Liver (tissue), 9 donors: ENCODE results near the gene ITPA. TPM values are rescaled to one million over a fixed set of nuclear protein-coding genes. Genes with fewer than 3 reads are reported as not detected.

ENCODE experiments used
- DNase-seq: peaks from one replicate; pipeline ENCODE4 v3.0.0-alpha.2; 2017; ENCODE audit warnings: low spot score
- H3K27ac ChIP-seq, 2 donors: one replicate each; pipeline ENCODE4 v1.7.0; 2013; ENCODE audit warnings: inconsistent platforms in 2 of 2, low read length in 2 of 2, control low read depth in 1 of 2, low read depth in 1 of 2, mild to moderate bottlenecking in 1 of 2
- H3K27me3 ChIP-seq, 4 donors: one replicate each; pipeline versions ENCODE4 v1.6.1 to v1.7.0; 2013; ENCODE audit warnings: low read length in 3 of 4, inconsistent platforms in 1 of 4, mild to moderate bottlenecking in 1 of 4, moderate library complexity in 1 of 4; ENCODE audit not compliant: control insufficient read depth in 4 of 4, insufficient read depth in 4 of 4
- H3K36me3 ChIP-seq, 4 donors: one replicate each; pipeline versions ENCODE4 v1.6.1 to v1.7.0; 2013; ENCODE audit warnings: low read length in 3 of 4, mild to moderate bottlenecking in 3 of 4, low read depth in 1 of 4, moderate library complexity in 1 of 4; ENCODE audit not compliant: control insufficient read depth in 4 of 4, insufficient read depth in 3 of 4
- H3K4me1 ChIP-seq, 4 donors: one replicate each; pipeline versions ENCODE4 v1.6.1 to v1.7.0; 2013; ENCODE audit warnings: low read length in 3 of 4, mild to moderate bottlenecking in 3 of 4, moderate library complexity in 1 of 4; ENCODE audit not compliant: control insufficient read depth in 4 of 4, insufficient read depth in 4 of 4
- H3K4me3 ChIP-seq, 3 donors: one replicate each; pipeline versions ENCODE4 v1.6.1 to v1.7.0; 2013; ENCODE audit warnings: low read length in 3 of 3, control low read depth in 1 of 3, low read depth in 1 of 3, mild to moderate bottlenecking in 1 of 3
- H3K9ac ChIP-seq, 2 donors: one replicate each; pipeline ENCODE4 v1.7.0; 2013; ENCODE audit warnings: low read length in 2 of 2, mild to moderate bottlenecking in 2 of 2, moderate library complexity in 2 of 2, control low read depth in 1 of 2, low read depth in 1 of 2
- H3K9me3 ChIP-seq, 4 donors: one replicate each; pipeline versions ENCODE4 v1.6.1 to v1.7.0; 2013; ENCODE audit warnings: low read length in 3 of 4; ENCODE audit not compliant: control insufficient read depth in 4 of 4
- ATF3 ChIP-seq: IDR thresholded peaks from 2 replicates; pipeline ENCODE4 v1.6.1; 2016; ENCODE audit warnings: antibody characterized with exemption
- CTCF ChIP-seq: fragments of 150-350 bp; IDR thresholded peaks from 2 replicates; pipeline ENCODE4 v1.5.1; 2017; ENCODE audit warnings: improper control_type of control experiment, low read depth, low read length; ENCODE audit not compliant: missing input control
- EGR1 ChIP-seq, 2 donors: IDR thresholded peaks; 2 replicates each; pipeline ENCODE4 v1.6.1; 2016 to 2018; ENCODE audit warnings: antibody characterized with exemption in 2 of 2, low read depth in 2 of 2
- FOXA1 ChIP-seq: IDR thresholded peaks from 2 replicates; pipeline ENCODE4 v1.6.1; 2016; ENCODE audit warnings: antibody characterized with exemption
- FOXA2 ChIP-seq: IDR thresholded peaks from 2 replicates; pipeline ENCODE4 v1.6.1; 2016; ENCODE audit warnings: antibody characterized with exemption
- GABPA ChIP-seq, 2 donors: IDR thresholded peaks in 1 of 2; conservative IDR thresholded peaks in 1 of 2; 2 replicates each; pipeline ENCODE4 v1.6.1; 2016; ENCODE audit warnings: antibody characterized with exemption in 2 of 2, mild to moderate bottlenecking in 1 of 2, moderate library complexity in 1 of 2
- HNF4A ChIP-seq, 2 donors: conservative IDR thresholded peaks; 2 replicates each; pipeline ENCODE4 v1.6.1; 2016; ENCODE audit warnings: antibody characterized with exemption in 2 of 2, mild to moderate bottlenecking in 2 of 2
- HNF4G ChIP-seq: IDR thresholded peaks from 2 replicates; pipeline ENCODE4 v1.6.1; 2016; ENCODE audit warnings: antibody characterized with exemption
- JUND ChIP-seq, 2 donors: IDR thresholded peaks; 2 replicates each; pipeline ENCODE4 v1.6.1; 2016; ENCODE audit warnings: antibody characterized with exemption in 2 of 2
- MAX ChIP-seq: IDR thresholded peaks from 2 replicates; pipeline ENCODE4 v1.6.1; 2016; ENCODE audit warnings: antibody characterized with exemption
- NR2F2 ChIP-seq: IDR thresholded peaks from 2 replicates; pipeline ENCODE4 v1.6.1; 2016; ENCODE audit warnings: antibody characterized with exemption
- RAD21 ChIP-seq, 2 donors: IDR thresholded peaks; 2 replicates each; pipeline ENCODE4 v1.6.1; 2016; ENCODE audit warnings: antibody characterized with exemption in 2 of 2, mild to moderate bottlenecking in 2 of 2
- REST ChIP-seq: IDR thresholded peaks from 2 replicates; pipeline ENCODE4 v1.6.1; 2016; ENCODE audit warnings: antibody characterized with exemption, mild to moderate bottlenecking
- RXRA ChIP-seq, 2 donors: IDR thresholded peaks; 2 replicates each; pipeline ENCODE4 v1.6.1; 2017 to 2018; ENCODE audit warnings: antibody characterized with exemption in 2 of 2, mild to moderate bottlenecking in 1 of 2
- SP1 ChIP-seq: IDR thresholded peaks from 2 replicates; pipeline ENCODE4 v1.6.1; 2018; ENCODE audit warnings: antibody characterized with exemption, mild to moderate bottlenecking
- TAF1 ChIP-seq: conservative IDR thresholded peaks from 2 replicates; pipeline ENCODE4 v1.6.1; 2016; ENCODE audit warnings: antibody characterized with exemption, mild to moderate bottlenecking
- YY1 ChIP-seq: IDR thresholded peaks from 2 replicates; pipeline ENCODE4 v1.6.1; 2016; ENCODE audit warnings: antibody characterized with exemption, mild to moderate bottlenecking
- ZBTB33 ChIP-seq: IDR thresholded peaks from 2 replicates; pipeline ENCODE4 v1.6.1; 2016; ENCODE audit warnings: antibody characterized with exemption
- WGBS: extraction: QIAGEN DNeasy Blood & Tissue Kit; methylation state at CpG from one replicate; pipeline ENCODE4 v1.1.7; 2013; 5-methylcytosine and 5-hydroxymethylcytosine counted together
- polyA plus RNA-seq, 2 donors: library from polyadenylated mRNA; stranded (reverse) in 1 of 2; unstranded in 1 of 2; fragments of 200-250 nt in 1 of 2; fragments of >200 nt in 1 of 2; fragmentation: Nextera tagmentation in 1 of 2; extraction: Ambion mirVana in 1 of 2; gene quantifications; one replicate each; pipeline versions ENCODE4 v1.2.1 to v1.2.3, GENCODE V29; 2013 to 2015
- total RNA-seq, 2 donors: library from RNA; depleted of rRNA; stranded (reverse); fragments of >200 nt; gene quantifications; one replicate each; pipeline ENCODE4 v1.2.3, GENCODE V29; 2014
- donor health status: healthy.
- donor health status: healthy.
- donor health status: healthy.
- donor health status: healthy.
- donor health status: healthy.

ITPA gene
- total and polyA plus RNA-seq, 4 donors = 14.4 to 39.8 (median 19.7) TPM

- Histone ChIP-seq H3K4me3 (no peak overlapping the region), H3K9ac (no peak overlapping the region), H3K4me1 (peaks cover 6 to 19% (median 9%) of the 10 kb centered on the region in 4 donors), H3K27me3 (no peaks in the 10 kb centered on the region), H3K27ac (no peak overlapping the region), H3K36me3 (no peaks in the 10 kb centered on the region), H3K9me3 (no peaks in the 10 kb centered on the region)
- WGBS = 76% methylated on average over 8 of the region's 8 CpGs
- TF ChIP-seq HNF4A (conservative IDR thresholded peaks at IDR 0.05) (no peak), FOXA2 (no peak), ZBTB33 (no peak), ATF3 (no peak), RAD21 (IDR thresholded peaks at IDR 0.05) (no peak), RXRA (IDR thresholded peaks at IDR 0.05) (no peak), HNF4G (no peak), JUND (IDR thresholded peaks at IDR 0.05) (no peak), SP1 (no peak), GABPA (IDR thresholded peaks at IDR 0.05 in 1 of 2, conservative IDR thresholded peaks at IDR 0.05 in 1 of 2) (no peak), TAF1 (no peak), NR2F2 (no peak), REST (no peak), MAX (no peak), FOXA1 (no peak), EGR1 (IDR thresholded peaks at IDR 0.05; ENCODE audit: low read depth in 2 of 2) (no peak), YY1 (no peak), CTCF (no peak)
- no peak for DNase-seq
Observed at GRCh38 chr20:3177746-3178485, 31.4 kb upstream of the ITPA start.
